Testis (tissue), 2 donors: ENCODE data around the gene PIAS4.

Experiments
- POLR2A ChIP-seq: fragments of 450-650 bp; IDR thresholded peaks from one replicate; pipeline ENCODE4 v1.6.1; 2017; ENCODE audit warnings: antibody characterized with exemption, mild to moderate bottlenecking, moderate library complexity
- TF ChIP-seq, protein P1 (sequence below), 3 experiments: fragments of 450-650 bp in 2 of 3; fragments of 200-600 bp in 1 of 3; sonication (generic) in 1 of 3; IDR thresholded peaks; one replicate each; pipeline ENCODE4 v1.5.1; 2016 to 2019; ENCODE audit warnings: antibody characterized with exemption in 3 of 3, mild to moderate bottlenecking in 2 of 3, moderate library complexity in 1 of 3

GRCh38 chr19:4023600-4024398, 16.3 kb downstream of the PIAS4 start:
- TF ChIP-seq, protein P1, sequence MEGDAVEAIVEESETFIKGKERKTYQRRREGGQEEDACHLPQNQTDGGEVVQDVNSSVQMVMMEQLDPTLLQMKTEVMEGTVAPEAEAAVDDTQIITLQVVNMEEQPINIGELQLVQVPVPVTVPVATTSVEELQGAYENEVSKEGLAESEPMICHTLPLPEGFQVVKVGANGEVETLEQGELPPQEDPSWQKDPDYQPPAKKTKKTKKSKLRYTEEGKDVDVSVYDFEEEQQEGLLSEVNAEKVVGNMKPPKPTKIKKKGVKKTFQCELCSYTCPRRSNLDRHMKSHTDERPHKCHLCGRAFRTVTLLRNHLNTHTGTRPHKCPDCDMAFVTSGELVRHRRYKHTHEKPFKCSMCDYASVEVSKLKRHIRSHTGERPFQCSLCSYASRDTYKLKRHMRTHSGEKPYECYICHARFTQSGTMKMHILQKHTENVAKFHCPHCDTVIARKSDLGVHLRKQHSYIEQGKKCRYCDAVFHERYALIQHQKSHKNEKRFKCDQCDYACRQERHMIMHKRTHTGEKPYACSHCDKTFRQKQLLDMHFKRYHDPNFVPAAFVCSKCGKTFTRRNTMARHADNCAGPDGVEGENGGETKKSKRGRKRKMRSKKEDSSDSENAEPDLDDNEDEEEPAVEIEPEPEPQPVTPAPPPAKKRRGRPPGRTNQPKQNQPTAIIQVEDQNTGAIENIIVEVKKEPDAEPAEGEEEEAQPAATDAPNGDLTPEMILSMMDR (IDR thresholded peaks at IDR 0.05), result no peak
- TF ChIP-seq POLR2A, result no peak
